22Rv1 (cell line): ENCODE measurements around the gene KISS1R.
A peak's percentile ranks its signal among the peaks of the same experiment; 100 is the strongest.

ENCODE experiments used
- H3K27ac ChIP-seq: fragments of 450-650 bp; 2 replicates; pipeline ENCODE4 v1.5.1; 2017
- CTCF ChIP-seq: fragments of 450-650 bp; IDR thresholded peaks from 2 replicates; pipeline ENCODE4 v1.5.1; 2017; ENCODE audit warnings: mild to moderate bottlenecking
- ZFX ChIP-seq: fragments of 450-650 bp; IDR thresholded peaks from 2 replicates; pipeline ENCODE4 v1.6.1; 2017; ENCODE audit warnings: antibody characterized with exemption, borderline replicate concordance

KISS1R gene

DNA sequence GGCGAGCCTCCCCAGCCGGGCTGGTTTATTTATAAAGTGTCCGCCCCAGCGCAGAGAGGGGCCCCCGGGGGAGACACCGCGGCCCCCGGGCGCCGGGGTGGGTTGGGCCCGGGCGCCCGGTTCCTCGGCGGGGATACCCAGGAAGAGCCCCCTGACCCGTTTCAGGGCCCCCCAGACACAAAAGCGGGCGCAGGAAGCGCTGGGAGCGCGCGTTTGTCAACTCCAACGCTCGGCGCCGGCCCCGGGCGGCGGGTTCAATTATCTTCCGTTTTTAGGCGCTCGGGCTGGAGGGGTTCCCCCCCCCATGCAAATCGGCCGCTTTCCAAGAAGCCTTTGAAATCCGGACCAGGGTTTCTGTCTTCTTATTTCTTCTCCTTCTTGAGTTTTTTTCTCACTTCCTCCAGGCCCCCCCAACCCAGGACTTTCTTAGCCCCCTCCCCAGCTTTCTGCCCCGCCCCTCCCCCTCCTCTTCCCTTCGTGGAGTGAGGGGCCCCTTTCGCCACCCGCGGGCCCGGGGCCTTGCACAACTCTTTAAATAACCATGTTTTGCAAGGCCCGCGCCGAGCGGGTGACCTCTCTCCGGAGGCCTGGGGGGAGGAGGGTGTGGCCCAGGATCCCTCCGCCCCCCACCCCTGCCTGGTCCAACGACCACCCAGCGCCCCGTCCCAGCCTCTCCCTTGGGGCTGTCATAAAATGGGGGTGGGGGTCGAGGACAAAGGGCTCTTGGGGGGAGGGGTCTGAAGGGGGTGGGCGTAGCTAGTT, 9.6 kb downstream of the KISS1R start:
- TF ChIP-seq ZFX (no peak), CTCF (no peak)
- peak overlapping the region; percentile 80 for H3K27ac ChIP-seq

GRCh38 chr19:927351-927779, 10.2 kb downstream of the KISS1R start:
- no peak for TF ChIP-seq ZFX
- H3K27ac ChIP-seq, result no peak overlapping the region

DNA sequence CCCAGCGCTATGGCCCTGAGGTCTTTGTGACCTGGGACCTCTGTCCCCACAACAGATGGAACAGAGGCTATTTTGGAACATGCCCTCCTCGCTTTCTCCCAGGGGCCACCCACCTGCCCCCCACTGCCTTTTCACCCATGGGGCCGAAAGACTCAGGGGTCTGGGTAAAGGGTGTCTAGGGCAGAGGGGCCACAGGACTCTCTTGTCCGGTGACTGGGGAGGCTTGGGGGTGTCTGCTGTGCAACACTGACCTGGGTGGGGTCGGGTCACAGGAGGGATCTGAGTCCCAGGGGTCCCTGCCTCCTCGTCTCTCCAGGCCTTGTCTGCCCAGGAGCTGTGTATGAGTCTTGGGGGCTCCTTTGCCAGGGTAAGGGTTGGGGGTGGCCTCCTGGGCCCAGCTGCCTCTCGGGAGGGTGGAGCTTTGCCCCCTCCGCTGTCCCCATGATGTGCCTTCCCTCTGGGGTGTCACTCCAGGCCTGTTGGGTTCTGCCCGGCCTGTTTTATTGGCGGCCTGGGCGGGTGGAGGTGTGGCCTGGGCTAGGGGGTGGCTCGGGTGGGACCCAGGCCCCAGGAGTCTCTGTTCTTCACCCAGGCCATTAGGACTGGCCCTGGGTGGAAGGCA, 10.8 kb downstream of the KISS1R start:
- H3K27ac ChIP-seq, result 0 out of 2 replicates have a peak overlapping the region, but pooled peaks have one; percentile 36
- TF ChIP-seq ZFX (no peak), CTCF (no peak)

DNA sequence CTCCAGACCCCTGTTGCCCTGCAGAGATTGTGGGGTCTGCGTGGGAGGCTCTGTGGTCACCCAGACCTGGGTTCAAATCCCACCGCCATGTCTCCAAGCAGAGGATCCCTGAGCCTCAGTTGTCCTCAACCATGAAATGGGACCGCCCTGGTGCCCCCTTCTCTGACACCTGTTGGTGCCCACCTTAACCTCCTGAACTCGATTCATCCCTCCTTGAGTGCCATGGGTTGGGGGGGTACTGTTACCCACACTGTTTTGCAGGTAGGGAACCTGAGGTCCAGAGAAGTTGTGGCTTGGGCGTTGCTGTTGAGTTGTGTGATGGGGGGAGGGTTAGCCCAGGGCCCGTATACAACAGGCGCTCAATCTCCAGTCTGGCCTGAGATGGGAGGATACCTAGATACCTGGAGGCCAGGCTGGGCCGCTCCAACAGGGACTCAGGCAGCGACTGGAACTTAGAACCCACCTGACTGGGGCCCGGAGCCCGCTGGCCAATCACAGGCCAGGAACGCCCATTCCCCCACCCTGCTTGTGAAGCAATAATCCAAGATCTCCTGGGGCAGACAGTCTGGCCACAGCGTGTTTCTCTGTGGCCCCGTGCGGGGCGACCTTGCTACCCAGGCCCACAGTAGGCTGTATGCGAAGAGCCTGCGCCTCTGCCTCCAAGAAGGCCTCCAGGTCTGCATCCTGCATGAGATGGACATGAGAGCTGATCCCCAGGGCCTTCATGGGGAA, 11.5 kb downstream of the KISS1R start:
- peak overlapping the region; percentile 36; the same call in 1 of the 2 replicates for H3K27ac ChIP-seq
- TF ChIP-seq CTCF (no peak), ZFX (no peak)

- TF ChIP-seq CTCF, result no peak
- TF ChIP-seq ZFX, result no peak
- peak overlapping the region; percentile 36; the same call in 1 of the 2 replicates for H3K27ac ChIP-seq
These were observed 12.2 kb downstream of the KISS1R start for GRCh38 chr19:929203-929890.

DNA sequence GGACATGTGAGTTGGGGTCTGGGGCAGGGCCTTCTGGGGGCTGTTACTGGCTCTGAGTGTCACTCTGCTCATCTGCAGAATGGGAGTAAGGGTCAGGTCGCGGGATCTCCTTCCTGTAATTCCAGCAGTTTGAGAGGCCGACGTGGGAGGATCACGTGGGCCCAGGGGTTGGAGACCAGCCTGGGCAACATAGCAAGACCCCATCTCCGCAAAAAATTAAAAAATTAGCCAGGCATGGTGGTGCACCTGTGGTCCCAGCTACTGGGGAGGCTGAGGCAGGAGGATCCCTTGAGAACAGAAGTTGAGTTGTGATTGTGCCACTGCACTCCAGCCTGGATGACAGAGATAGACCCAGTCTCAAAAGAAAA, 12.7 kb downstream of the KISS1R start:
- H3K27ac ChIP-seq, result no peak overlapping the region
- TF ChIP-seq ZFX, result no peak

- TF ChIP-seq ZFX (no peak), CTCF (no peak)
- no peak overlapping the region for H3K27ac ChIP-seq
These were observed 14.9 kb downstream of the KISS1R start for GRCh38 chr19:931860-932647.
